ENCODE data around the gene THSD7A.

Gene THSD7A

DNA sequence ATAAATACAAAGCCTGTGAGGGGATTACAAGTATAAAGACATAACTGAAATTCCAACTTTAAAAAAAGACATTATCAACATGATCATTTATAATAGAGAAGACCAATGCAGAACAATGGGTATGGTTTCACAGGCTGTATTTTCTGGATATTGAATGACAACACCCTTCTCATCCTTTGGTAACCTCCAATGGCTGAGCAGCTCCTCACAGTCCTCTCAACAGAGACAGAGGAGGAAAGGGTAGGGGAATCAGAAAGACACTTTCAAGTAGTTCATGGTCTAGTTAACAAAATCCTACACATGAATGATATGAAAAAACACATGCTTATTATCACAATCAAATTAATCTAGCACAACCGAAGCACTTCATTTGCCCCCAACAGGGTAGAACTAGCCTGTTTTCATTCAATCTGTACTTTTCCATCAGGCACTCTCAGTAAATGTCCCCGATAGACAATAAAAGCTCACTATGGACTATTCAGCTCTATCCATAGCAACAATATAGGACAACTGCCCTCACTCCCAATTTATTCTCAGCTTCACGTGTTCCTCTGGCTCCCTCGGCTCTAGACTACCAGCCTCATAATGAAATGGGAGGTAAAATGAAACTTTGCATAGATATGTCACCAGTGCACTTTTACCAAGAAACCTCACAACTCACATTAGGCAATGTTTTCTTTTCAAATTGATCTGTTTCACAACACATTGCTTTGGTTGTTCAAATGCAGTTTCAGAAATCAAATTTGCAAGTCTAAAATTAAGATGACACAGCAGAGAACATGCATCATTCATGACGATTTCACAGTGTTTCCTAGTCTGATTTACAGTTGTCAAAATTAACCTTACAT lies 211.4 kb downstream of the THSD7A start:
- no peak for DNase-seq

DNA sequence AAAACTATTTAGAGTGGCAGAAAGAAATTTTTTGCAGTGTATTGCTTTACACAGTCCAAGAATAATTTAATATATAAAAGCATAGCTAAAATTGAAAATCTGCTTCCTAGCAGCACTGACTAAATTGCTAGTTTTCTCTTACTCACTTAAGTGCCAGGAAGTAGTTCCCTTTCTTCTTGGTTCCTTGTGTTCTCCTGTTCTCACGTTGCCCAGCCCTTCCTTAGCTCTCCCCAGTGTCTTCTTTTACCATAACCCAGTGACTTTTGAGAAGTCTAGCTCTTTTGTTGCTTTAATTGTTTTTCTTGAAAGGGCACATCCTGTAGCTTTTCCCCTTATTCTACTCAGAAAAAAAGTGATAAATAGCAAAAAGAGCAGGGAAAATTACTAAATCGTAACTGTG lies 215.5 kb downstream of the THSD7A start:
- DNase-seq = no peak

DNA sequence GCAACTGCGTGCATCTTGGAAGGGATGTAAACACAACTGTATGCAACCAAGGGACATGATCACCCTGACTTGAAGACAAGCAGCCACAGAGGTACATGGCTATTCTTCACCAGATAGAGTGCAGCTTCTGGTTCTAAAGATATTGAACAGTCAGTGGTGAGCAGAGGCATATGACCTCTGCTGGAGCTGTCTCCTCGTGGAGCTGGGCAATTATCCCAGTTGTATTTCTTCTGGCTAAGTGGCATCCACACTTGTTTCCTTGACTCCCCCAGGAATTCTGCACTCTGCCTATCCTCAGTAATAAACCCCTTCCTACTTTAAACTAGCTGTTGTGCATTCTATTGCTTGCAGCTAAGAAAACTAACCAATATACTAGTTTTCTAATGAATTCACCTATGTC lies 216.8 kb downstream of the THSD7A start:
- DNase-seq = no peak

DNA sequence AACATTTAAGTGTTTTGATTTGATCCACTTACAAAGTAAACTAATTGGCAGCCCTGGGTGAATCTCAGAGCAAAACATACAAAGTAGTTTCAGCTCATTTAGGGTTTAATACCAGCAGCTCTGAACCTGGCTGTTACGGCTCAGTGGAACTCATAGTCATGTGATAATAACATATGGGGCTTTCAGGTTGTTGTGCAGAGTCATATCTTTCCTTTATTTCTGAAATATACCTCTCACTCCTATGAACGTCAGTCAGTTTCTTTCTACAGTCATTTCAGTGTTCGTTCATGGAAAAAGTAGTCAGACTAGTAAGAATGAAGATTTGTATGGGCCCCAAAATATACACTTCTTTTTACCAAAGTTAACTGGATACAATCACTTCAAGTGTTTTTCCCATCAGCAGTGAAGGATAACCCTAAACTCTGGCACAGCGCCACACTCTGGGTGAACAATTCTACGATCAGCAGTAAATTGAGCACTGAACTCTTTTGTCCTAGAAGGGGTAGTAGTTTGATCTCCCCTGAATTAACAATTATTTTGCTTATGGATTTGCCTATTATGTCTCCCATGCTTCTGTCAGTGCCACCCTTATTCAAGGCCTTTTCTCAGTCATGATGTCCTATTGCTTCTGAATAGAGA lies 218.6 kb downstream of the THSD7A start:
- DNase-seq = peak in 1 of 2 experiments; percentile 50

DNA sequence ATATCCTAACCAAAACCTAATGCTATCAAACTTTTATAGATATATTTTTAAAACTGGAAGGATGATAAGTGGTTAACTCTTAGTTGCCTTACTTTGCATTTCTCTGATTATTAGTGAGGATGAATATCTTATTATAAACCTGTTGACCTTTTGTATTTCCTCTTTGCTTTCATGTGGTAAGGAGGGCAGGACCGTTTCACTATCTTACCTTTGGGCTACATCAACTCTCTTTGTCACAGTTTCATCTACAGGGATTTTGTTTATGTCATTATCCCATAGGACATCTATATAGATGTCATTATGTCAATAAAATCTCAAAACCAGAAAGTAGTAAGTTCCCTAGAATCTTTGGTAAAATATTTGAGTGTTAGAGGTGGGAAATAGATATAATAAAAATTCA lies 219.3 kb downstream of the THSD7A start:
- no peak for DNase-seq

DNA sequence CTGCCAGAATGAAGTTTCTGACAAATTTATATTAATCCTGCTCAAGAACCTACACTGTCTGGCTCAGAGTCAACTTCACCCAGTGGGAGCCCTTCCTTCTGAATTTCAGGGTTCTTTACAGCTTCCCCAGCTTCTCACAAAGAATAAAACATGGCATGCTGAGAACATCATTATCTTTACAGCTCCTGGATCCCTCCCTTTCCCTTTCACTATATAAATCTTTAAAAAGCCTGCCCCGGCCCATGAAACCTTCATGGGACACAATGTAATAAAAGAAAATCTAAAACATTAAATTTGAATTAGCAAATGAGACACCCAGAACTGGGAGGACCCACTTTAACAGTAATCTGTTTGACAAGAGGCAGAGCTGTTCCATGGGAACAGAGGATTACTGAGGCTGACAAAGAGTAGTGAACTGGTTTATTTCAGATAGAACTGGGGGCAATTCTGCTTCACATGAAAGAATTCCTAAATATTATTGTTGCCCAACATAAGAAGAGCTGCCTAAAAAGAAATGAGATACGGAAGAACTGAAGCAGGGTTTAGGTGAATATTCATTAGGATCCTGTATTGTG lies 222.8 kb downstream of the THSD7A start:
- DNase-seq = no peak

DNA sequence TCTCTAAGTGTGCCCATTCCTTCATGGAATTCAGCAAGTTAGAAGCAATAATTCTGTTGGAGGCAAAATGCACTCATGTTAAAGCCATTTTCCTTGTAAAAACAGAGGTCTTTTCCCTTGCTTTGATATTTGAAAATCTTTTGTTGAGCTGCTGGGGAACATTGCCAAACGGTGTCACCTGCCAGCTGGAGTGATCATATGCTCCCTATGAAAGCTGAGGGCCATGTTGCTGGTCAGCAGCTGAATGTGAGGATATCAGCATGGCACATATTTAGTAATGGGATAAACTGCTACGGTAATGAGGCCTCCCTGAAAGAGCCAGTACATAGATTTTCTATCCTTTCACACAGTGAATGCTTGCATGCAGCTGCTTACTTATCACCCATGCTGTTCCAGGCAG lies 224.3 kb downstream of the THSD7A start:
- DNase-seq = no peak

DNA sequence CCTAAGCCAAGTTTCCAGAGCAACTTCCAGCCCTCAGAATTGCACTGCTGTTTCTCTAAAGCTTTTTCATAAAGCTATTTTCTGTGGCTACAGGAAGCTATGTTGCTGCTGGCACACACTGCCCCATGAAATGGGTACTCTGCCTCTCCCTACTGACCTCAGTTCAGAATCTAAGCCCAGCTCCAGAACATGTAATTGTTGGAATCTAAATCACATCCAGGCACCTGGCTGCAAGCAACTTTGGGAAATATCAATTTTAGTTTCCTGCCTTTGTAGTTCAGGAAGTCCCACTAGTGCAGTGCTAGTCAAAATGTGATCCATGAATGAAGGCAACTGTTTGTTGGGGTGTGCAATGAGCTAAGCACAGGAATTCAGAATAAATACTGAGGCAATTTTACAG lies 226.2 kb downstream of the THSD7A start:
- DNase-seq = no peak

DNA sequence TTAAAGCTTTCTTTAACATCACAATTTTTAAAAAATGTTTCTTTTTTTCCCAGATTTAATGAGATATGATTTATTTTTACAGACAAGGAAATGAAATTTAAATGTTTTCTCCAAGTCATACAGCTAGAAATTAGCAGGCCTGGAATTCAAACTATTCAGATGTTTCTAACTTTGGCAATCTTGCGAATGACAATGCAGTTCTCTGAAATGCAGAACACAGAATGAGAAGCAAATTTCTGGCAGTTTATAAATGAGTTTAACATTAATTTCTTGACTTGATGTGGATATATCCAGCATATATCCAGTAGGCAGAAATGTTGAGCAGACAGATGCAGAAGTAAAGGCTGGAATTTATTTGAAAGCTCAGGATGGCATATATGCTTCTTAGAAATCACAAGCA lies 227.5 kb downstream of the THSD7A start:
- no peak for DNase-seq

DNA sequence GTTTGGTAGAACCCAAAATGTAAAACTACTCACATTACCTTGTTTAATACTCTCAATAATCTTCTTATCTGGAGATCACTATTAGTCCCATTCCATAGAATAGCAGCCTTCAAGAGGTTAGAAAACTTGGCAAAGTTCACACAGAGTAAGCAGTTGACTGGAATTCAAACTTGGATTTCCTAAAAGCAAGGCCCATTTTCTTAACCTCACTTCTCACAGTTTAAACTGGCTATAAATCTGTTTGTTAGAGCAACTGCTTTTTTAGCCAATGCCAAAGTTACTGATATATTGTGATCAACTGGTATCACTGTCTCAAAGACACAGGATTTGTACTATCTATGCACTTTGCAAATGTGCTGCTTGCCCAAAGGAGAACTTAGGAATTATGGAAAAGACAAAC lies 230.2 kb downstream of the THSD7A start:
- no peak for DNase-seq

DNA sequence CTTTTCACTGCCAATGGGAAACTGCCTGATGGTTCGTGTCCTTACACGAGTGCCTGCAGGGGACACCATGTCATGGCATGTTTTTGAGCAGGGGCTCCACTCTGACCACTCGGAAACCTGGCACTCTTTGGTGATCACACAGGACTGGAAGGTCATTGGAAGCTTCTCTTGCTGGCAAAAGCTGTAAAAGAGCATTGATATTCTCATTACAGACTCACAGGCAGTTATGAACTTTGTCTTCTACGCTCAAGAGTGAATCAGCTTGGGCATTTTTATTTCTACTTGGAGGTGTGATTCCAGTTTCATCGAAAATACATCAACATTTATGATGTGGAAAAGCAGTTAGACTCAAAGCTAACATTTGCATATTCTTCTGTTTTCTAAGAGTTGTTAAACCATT lies 238.7 kb downstream of the THSD7A start:
- DNase-seq = no peak

DNA sequence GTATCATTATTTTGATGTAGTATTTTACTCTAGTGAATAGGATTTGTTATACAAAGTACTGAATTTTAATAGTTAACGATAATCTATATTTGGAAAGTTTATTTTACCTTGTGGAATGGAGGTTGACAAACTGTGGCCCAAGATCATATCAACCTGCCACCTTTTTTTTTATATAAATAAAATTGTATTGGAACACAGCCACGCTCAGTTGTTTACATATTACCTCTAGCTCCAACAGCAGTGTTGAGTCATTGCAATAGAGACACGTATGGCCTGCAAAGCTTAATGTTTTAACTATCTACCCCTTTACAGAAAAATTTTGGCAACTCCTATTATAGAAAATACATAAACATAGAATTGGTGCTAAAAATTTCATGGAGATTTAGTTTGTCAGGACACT lies 239.3 kb downstream of the THSD7A start:
- DNase-seq = no peak

DNA sequence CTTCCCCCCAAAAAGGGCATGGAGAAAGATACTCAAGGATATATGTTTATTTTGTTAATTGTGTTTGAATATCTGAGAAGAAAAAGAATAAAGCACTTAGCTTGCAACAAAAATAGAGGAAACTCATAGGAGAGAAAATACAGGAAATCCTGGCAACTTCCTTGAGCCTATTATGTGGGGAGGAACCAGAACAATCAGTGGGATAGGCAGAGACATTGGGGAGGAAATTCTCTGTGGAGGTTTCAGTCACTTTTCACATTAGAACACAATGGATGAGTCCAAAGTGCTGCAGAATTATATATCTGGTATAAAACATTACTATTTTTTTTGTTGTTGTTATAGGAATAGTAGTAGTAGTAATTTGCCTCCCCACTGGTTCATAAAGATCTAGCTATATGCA lies 240.1 kb downstream of the THSD7A start:
- no peak for DNase-seq

DNA sequence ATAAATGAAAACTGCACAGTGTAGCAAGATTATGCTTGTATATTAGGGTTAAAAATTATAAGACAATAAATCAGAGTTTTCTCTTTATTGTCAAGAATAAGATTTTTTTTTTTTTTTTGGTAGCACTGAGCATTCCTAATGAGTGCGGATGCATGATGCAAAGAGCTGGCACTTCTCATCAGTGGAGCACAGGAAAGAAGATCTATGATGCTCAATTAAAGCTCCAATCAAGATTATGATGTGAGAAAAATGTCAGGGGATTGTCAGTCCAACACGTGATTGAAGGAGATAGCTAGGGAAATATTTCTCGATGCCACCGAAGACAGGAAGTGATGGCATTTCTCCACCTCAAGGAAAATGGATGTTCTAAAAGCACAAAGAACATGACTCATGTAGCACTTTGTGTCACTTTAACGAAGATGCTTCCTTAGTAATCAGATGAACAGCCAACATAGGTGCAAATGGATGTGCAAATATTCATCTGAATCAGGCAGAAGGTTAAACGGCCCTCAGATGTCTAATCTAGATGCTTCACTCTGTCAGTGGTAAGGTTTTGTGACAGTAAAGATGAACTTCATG lies 240.9 kb downstream of the THSD7A start:
- no peak for DNase-seq

DNA sequence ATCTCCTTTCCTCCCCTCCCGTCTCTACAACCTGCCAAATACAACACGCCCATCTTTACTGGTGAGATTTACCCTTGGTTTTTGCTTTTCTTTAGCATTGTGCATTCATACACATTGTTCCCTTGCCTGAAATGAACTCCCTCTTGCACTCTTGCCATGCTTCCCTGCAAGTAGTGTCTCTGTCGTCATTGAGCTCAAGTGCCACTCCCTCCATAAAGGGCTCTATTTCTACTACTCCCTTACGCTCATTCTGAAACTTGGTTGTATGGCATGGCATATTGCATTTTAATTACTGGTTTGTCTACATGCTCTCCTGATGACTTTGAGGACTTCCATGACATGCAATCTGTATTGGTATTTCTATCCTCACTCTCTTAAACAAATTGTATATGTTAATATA lies 242.7 kb downstream of the THSD7A start:
- DNase-seq = no peak

DNA sequence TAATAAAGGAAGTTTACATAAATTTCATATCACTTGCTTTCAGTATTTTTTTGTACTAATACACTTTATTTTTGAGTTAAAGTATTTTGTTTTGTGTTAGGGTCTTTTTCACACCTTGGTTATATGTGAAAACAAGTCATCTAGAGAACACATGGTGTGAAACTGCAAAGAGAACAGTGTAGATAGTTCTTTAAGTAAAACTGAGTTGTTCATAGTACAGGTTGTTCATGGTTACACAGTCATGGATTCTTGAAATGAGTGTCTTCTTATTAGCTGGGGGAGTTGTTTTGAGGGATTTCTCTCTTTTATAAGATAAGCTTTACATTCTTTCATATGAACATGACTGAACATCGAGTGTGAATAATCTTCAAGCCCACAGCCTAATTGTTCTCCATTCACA lies 244.2 kb downstream of the THSD7A start:
- DNase-seq = no peak

DNA sequence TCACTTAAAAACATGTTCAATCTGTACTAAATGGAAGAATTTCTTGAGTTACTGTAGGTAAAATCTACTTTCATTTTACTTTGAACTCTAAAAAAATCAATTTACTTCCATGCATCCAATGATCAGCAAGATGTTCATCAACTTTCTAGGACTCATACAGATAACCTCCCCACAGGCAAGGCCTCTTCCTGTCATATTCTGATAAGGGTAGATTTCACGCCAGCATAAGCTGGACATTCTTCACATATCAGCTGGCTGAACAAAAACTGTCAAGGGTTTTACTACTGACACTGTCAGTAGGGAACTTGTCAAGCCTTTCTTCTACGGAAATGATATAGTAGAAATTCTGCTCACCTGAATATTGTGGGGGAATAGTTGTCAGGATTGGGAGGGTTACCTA lies 244.9 kb downstream of the THSD7A start:
- no peak for DNase-seq

DNA sequence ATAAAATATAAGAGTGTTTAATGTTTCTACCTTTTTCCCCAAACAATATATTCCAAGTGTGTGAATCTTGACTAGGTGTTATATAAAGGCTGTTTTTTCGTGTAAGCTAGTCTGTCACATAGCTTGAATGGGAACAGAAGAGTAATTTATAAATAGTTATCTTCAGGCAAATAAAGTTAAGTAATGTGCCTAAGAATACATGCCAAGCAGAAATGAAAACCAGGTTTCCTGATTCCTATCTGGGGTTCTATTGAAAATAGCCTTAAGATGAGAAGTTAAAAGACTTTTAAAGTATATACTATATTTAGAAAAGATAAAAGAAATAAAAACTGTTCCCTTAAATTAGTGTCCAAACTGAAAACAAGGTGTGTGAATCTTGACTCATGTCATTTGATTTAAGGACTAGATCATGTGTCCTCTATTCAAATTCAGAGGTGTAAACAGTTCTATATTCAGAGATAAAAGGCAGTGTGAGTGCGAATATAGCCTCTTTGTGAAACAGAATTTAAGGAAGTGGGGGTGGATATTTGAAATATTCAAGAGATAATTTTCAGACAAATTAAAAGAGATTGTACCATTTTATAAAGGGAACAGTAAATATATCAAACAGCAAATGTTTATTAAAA lies 247.5 kb downstream of the THSD7A start:
- DNase-seq = no peak

DNA sequence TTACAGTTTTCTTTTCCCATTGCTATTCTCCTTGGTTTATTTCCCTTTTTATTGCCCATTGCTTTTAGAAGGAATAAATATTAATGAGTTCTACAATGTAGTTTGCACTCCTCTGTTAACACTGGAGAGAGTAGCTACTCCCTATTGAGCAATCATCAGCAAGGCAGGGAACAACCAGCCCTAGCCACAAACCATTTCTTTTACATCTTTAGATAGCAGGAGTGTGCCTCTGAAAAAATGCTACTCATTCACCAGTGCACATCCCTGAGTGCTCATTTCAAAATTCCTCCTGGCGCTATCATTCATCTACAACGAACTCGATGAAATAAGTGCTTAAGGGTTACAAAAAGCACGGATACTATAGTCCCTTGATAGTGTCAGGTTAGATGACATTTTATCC lies 252.9 kb downstream of the THSD7A start:
- DNase-seq = no peak

DNA sequence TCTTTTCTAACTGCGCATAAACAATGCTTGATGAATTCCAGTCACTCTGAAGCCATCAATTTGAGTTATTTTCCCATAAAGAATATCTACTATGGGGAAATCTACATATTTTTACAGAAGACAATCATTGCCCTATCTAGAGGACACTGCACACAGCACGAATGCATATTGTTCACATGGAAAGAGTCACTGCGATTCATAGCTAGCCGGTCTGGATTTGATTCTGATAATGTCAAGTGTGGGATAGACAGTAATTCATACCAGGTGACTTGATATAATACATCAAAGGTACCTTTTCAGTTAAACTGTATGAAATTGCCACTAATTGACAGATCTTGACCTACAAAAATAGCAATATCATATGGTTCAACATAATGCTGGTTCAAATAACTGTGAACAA lies 255.7 kb downstream of the THSD7A start:
- DNase-seq = no peak

DNA sequence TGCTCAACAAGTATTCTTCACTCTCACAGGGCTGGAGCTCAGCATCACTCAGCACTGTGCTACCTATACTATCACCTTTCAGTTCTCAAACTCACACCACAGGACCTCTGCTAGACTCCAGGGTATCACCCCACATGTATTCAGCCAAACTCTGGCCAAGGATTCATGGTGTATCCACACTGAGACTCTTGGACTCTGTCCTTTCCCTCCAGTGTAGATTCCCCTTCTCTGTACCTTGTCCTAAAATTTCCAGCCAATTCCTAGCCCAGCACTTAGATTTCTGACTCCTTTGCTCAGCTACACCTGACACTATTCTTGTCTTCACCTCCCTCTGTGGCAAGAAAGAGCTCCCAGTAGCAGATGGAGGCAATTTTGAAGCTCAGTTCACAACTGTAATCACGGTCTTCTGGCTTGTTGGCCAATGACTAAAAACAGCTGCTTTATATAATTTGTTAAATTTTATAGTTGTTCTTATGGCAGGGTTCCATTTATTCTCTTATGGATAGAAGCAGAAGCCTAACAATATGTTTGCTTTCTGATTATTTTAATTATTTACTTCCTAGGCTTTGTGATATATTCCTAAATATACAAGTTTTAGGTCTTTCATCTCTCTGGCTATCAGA lies 258.8 kb downstream of the THSD7A start:
- no peak for DNase-seq

DNA sequence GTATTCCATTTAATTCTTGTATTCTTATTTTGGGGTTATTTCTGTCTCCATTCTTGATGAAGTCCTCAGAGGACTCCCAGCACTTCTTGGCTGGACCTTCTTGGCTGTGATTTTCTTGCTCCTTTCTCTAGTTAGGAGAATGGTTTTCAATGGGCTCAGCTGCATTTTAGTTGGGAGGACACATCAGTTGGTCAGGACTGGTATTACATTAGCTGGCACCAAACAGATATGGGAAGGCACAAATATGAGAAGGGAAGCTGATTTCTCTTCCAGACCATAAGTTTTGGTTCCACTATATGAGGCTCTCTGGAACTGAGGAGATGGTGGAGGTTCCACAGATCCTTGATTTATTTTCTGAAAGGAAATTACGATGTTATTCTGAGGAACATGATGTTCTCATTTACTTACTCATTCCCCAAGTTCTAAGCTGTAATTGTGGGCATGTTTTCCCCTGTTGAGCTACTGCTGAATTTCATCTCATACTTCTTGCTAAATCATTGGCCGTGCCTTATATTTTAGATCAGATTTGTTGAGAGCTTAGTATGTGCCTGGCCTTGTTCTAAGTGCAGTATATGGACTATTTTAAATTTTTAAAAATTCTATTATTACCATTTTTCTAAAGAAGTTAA lies 261.0 kb downstream of the THSD7A start:
- no peak for DNase-seq

DNA sequence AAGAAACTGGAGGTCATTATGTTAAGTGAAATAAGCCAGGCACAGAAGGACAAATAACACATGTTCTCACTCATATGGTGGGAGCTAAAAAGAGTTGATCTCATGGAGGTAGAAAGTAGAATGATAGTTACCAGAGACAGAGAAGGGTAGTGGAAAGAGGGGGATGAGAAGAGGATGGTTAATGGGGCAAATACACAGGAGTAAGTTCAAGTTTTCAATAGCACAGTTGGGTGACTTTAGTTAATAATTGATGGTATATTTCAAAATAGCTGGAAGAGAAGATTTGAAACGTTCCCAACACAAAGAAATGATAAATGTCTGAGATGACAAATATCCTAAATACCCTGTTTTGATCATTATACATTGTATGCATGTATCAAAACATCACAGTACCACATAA lies 261.8 kb downstream of the THSD7A start:
- no peak for DNase-seq

Measured in NCI-H187 (cell line).